HG02840 (cell line): ENCODE data around the gene ACSL6.
"Not testable (repeated sequence)": the region's sequence is repeated elsewhere in the genome, so short reads cannot be mapped to it uniquely, and the experiment has no call there.

Experiments
- ATAC-seq: cut with Tn5 transposase; IDR thresholded peaks from one replicate; pipeline ENCODE4 v1.9.1; 2021; ENCODE audit warnings: mild to moderate bottlenecking, moderate library complexity, moderate number of reproducible peaks; ENCODE audit not compliant: unreplicated experiment, low FRiP score

The ACSL6 gene

DNA sequence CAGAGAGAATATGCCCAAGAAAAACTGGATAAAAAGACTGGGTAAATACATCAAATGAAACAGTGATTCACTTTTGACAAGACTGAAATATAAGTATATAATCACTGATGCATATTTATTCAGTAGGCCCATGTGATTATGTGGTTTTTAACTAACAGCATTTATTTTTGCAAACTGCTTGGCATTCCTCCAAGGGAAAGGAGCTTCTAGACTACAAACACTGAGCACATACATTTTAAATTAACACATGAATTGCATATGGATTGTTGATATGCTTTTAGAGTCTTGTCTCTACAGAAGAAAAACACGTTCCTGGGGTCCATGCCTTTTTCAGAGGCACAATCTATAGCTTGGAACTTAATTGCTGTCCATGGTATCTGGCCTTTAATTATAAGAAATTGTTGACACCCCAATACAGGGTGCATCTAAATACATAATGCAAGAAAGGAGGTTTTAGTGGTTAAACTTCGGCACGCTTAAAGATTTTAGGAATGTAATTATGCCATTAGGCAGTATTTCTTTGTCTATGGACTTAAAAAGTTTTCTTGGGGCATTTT, 59.1 kb downstream of the ACSL6 start:
- no peak for ATAC-seq

DNA sequence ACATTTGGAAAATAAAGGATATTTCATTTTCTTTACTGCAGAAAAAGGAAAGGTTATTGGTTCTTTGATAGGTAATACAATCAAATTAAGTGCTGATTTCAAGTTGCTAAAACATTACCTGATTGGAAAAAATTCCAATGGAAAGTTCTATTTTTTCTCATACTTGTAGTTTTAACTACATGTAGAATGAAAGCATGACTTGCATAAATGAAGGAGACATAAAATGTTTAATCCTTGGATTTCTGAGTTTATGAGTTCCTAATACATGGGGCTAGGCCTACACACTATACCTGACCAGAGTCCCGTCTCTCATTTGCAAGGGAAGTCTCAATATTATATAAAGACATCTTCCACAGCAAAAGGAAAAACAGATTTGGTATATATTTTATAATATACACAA, 60.8 kb downstream of the ACSL6 start:
- no peak for ATAC-seq

DNA sequence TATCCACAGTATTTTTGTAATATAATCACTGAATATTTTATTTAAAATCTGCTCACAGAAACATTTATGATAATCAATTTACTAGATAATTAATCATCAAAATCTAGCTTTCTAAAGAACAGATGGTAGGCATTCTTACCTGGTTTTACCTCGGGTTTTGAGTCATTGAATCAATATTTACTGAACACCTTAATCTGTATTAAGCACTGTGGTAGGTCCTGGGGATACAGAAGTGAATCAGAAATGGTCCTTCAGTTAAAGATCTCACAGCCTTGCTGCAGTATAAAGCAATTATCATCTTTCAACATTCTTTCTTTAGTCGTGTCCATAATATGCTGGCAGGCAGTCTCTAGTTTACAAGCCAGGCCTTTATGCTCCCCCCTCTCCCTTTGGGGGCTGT, 64.0 kb downstream of the ACSL6 start:
- no peak for ATAC-seq

DNA sequence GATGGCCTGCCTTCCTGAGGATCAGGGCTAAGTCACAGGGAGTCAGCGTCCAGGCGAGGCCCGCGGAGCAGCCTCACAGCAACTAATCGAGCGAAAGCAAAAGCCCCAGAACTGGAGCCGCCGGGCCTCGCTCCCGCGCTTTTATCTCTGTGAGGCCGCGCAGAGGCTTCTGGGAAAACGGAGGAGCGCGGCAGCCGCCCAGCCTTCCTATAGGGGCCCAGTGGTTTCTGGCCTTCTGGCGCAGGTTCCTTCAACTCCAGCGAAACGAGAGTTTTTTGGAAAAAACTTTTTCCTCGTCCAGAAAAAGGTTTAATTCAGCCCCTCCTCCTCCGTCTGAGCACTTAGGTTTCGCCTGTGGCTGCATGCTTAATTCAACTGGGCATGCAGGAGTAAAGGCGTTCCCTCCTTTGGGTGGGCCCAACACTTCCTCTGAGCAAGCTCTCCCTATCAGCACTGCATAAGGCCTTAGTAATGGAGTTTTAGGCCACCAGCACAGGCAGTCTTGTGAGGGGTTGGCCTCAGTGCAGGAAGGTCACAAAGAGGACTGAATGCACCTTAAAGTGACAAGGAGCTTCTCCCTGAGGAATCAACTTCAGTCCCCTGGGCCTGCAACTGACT, 65.8 kb downstream of the ACSL6 start, which contains the start of gene MEIKIN:
Gene MEIKIN (minus strand): TSS at position 113 of the 618 bp plus-strand sequence. CDS start 158 bp downstream, outside the sequence.
- no peak for ATAC-seq

DNA sequence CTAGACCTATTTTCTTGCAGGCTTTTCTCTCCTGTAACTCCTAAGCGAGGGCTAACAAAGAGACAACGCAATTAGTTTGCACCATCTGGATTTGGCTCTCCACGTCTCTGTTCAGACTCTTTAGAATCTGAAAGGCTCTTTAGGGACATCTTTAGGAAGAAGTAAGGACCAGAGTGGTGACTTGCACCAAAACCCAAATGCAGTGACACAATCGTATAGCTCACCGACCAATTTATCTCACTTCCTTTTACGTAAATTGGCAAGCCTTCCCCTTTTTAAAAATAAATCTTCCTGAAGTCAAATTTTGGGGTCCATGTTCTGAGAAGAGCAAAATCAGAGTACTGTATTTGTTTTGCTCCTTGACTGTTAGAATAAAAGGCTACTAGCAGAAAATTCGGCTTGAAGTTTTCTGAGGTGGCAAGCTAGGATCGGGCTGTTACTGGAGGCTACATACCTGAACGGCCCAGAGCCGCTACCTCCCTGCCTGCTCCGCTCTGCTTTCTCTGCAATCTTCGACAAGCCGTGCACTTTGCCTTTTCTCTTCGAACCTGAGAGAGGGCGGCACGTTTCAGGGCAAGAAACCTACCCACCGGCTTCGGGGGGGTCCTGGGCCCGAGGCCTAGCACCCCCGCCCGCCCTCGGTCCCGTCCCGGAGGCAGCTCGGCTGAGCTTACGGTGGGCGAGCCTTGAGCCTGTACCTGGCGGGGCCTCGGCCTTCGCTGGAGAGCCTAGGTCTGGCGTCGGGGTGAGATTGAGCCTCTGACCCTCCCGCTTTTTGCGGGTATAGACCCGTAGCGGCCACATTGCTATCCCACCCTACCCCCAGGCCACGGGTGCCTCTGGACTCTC, 66.5 kb downstream of the ACSL6 start:
- ATAC-seq = no peak

DNA sequence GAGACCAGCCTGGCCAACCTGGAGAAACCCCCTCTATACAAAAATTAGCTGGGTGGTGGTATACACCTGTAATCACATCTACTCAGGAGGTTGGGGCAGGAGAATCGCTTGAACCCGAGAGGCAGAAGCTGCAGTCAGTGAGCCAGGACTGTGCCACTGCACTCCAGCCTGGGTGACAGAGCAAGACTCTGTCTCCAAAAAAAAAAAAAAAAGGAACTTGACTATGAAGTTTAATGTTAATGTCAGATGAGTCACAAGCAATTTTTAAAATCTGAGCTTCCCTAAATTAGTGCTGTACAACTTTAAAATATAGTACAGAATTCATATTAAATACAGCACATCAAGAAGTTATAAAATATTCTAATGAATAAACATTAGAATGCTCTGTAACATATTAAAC, 67.5 kb downstream of the ACSL6 start:
- ATAC-seq = no peak

DNA sequence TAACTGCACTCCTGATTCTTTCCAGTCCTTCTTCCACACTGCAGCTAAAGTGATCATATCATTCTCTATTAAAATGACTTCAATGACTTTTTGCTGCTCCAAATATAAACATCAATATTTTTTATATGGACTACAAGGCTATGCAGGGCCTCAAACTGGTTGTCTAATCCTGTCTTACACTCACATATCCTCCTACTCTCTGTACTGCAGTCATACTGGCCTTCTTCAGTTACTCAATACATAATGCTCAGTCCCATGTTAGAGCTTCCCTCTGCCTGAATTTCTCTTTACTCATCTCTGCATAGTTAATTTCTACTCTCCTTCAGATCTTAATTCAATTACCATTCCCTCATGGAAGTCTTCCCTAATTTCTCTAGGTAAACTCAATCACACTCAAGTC, 69.4 kb downstream of the ACSL6 start:
- no peak for ATAC-seq

DNA sequence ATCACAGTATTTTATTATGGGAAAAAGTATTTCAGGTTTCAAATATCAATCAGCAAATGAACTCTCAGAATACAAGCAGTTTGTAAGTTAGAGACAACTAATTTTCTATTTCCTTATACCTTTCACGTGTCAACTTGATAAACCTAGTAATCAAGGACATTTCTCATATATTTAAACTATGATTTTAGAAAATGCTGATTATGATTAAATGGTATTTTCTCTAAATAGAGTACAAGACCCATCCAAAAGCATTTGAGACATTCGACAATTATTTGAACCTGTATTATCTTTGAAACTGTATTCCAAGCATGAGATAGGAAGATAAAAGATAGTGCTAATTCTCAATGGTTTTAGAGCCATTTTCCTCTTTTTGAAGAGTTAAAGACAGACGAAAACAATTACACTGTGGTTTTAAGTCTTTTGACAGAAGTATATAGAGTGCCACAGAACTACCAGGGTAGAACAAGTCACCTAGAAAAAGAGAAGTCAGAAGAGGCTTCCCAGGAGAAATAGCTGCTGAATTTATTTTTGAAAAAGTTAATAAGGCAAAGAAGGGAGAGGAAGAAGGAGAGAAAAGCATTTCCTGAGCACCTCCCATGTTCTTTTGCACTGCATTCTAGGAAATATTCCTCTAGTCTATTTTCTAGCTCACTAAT, 71.6 kb downstream of the ACSL6 start:
- ATAC-seq = no peak

DNA sequence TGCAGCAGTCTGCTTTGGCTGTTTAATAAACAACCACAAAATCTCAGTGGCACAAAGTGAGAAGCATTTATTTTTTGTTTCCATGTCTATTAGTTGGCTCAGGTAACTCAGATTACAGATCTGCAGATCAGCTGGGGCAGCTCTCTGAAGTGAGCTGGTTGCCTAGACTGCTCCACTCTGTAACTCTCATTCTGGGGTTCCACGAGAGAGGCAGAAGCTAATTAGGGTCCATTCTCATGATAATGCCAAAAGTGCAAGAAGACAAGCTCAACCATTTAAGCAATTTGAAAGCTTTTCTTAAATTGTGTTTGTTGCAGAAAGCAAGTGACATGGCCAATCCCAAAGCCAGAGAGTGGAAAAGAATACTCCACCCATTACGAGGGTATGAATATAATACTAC, 79.2 kb downstream of the ACSL6 start:
- no peak for ATAC-seq

DNA sequence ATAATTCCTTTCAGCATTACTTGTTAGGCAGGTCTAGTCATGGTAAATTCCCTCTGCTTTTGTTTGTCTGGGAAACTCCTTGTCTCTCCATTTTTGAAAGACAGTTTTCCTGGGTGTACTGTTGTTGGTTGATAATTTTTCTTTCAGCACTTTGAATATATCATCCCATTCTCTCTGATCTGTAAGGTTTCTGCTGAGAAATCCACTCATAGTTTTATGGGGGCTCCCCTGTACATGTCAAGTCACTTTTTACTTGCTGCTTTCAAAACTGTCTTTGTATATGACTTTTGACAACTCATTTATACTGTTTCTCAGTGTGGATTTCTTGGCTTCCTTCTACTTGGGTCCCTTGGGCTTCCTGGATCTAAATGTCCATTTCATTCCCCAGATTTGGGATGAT, 82.5 kb downstream of the ACSL6 start:
- ATAC-seq = no peak

DNA sequence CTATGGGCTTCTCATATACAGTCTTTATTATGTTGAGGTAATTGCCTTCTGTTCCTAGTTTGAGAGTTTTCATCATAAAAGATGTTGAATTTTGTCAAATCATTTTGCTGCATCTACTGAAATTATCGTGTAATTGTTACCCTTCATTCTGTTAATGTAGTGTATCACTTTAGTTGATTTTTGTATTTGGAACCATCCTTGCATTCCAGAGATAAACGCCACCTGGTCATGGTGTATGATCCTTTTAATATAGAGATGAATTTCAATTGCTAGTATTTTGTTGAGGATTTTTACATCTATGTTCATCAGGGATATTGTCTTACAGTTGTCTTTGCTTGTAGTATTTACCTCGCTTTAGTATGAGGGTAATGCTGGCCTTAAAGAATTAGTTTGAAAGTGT, 85.3 kb downstream of the ACSL6 start:
- no peak for ATAC-seq

DNA sequence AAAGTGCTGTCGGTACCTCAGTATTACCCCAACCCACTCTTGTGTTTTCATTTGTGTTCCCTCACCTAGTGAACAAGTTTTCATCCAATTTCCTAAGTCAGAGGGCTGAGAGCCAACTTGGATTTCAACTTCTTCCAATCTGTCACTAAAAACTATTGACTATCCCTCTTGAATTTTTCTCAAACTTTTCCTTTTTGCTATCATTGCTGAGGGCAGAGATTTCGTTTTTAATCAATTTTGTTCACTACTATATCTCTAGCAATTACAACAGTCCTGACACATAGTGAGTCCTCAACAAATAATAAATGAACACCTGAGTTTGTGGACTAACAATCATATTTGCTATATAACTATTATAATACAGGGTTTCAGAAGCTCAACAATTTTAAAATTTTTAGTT, 95.0 kb downstream of the ACSL6 start:
- no peak for ATAC-seq

DNA sequence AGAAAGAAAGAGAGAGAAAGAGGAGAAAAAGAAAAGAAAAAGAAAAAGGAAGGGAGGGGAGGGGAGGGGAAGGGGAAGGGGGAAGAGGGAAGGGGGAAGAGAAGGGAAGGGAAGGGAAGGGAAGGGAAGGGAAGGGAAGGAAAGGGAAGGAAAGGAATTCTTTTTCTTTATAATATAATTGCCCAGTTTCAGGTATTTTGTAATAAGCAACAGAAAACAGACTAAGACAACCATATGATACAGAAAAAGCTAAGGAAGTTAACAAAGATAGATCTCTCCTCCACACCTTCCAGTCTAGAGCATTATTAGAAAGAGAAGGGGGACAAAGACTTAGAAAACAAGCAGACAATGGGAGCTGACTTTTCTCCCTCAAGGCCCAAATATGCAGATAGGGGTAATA, 97.0 kb downstream of the ACSL6 start:
- no peak for ATAC-seq

DNA sequence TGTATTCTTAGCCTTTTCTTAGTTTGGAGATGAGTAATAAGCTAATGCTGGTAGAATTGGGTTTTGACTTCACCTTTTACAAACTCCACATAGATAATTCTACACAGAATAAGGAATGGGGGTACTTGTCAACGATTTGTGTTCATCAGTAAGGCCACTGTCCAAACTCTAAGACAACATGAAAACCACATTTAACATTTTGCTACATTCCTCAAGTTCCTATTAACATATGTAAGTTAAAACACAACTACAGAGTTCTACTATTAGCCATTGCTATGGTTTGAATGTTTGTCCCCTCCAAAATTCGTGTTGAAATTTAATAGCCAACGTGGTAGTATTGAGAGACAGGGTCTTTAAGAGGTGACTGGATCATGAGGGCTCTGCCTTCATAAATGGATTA, 97.9 kb downstream of the ACSL6 start:
- ATAC-seq = no peak

DNA sequence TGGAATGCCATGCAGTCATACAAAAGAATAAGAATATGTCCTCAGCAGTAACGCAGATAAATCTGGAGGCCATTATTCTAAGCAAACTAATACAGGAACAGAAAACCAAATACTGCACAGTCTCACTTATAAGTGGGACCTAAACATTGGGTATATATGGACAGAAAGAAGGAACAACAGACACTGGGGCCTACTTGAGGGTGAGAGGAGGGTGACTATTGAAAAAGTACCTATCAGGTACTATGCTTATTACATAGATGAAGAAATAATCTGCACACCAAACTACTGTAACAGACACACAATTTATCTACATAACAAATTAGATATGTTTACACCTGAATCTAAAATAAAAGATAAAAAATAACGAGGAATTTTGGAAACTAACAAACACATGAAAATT, 104.8 kb downstream of the ACSL6 start:
- ATAC-seq = no peak

DNA sequence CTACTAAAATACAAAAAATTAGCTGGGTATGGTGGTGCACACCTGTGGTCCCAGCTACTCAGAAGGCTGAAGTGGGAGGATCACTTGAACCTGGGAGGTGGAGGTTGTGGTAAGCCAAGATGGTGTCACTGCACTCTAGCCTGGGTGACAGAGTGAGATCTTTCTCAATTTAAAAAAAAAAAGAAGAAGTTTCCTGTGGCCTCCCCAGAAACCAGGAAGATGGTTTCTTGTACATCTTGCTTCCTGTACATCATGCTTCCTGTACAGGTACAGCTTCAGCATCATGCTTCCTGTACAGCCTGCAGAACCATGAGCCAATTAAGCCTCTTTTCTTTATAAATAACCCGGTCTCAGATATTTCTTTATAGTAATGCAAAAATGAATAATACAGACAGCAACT, 109.2 kb downstream of the ACSL6 start:
- not testable (repeated sequence) for ATAC-seq
